Small intestine (tissue), 7 donors: ENCODE results near the gene CDC20B. TPM values are rescaled to one million over a fixed set of nuclear protein-coding genes. Genes with fewer than 3 reads are reported as not detected.

ENCODE experiments used
- DNase-seq, 2 donors: peaks; one replicate each; pipeline versions ENCODE4 v3.0.0 to v3.0.0-alpha.2; 2013
- FAIRE-seq: peaks from 2 replicates; lab custom pipeline; 2012; peaks lifted over from hg19 to GRCh38; lab: Jason Lieb, UNC
- H3K27ac ChIP-seq, 3 donors: one replicate each; pipeline ENCODE4 v1.5.1; 2013; ENCODE audit warnings: low read length in 2 of 3, mild to moderate bottlenecking in 2 of 3, control low read depth in 1 of 3, inconsistent platforms in 1 of 3, low read depth in 1 of 3, moderate library complexity in 1 of 3
- H3K27me3 ChIP-seq, 3 donors: one replicate each; pipeline ENCODE4 v1.6.1; 2013; ENCODE audit warnings: low read length in 3 of 3, inconsistent platforms in 1 of 3; ENCODE audit not compliant: control insufficient read depth in 3 of 3, insufficient read depth in 3 of 3
- H3K36me3 ChIP-seq, 3 donors: one replicate each; pipeline ENCODE4 v1.6.1; 2013; ENCODE audit warnings: low read length in 3 of 3, inconsistent platforms in 1 of 3, low read depth in 1 of 3, mild to moderate bottlenecking in 1 of 3, moderate library complexity in 1 of 3; ENCODE audit not compliant: control insufficient read depth in 3 of 3, insufficient read depth in 2 of 3
- H3K4me1 ChIP-seq, 3 donors: one replicate each; pipeline ENCODE4 v1.6.1; 2013; ENCODE audit warnings: low read length in 2 of 3, inconsistent platforms in 1 of 3, low read depth in 1 of 3, mild to moderate bottlenecking in 1 of 3, moderate library complexity in 1 of 3; ENCODE audit not compliant: control insufficient read depth in 3 of 3, insufficient read depth in 2 of 3
- H3K4me3 ChIP-seq, 3 donors: one replicate each; pipeline ENCODE4 v1.5.1; 2013; ENCODE audit warnings: low read length in 3 of 3, control low read depth in 1 of 3, inconsistent platforms in 1 of 3, low read depth in 1 of 3, mild to moderate bottlenecking in 1 of 3, moderate library complexity in 1 of 3
- H3K9me3 ChIP-seq, 2 donors: one replicate each; pipeline ENCODE4 v1.6.1; 2013; ENCODE audit warnings: low read depth in 1 of 2, low read length in 1 of 2; ENCODE audit not compliant: control insufficient read depth in 2 of 2, insufficient read depth in 1 of 2
- WGBS, 3 donors: extraction: QIAGEN DNeasy Blood & Tissue Kit; methylation state at CpG; one replicate each; pipeline ENCODE4 v1.1.7; 2013; 5-methylcytosine and 5-hydroxymethylcytosine counted together
- polyA plus RNA-seq, 4 donors: library from polyadenylated mRNA; stranded (reverse) in 3 of 4; unstranded in 1 of 4; fragments of 200-250 nt in 3 of 4; fragments of 120-200 nt in 1 of 4; gene quantifications; one replicate each; pipeline versions ENCODE4 v1.2.1 to v1.2.3, GENCODE V29; 2013
- donor health status: healthy with polysubstance abuse.
- donor health status: control.
- donor health status: control.
- donor health status: Bipolar disorder and iron deficiency.
- donor health status: healthy.

Gene CDC20B
- polyA plus RNA-seq, 4 donors, result 0.04 TPM; not detected in 3

GRCh38 chr5:55205001-55205400 is 32.0 kb upstream of the CDC20B start:
- peaks cover 0 to 8% (median 4%) of the 10 kb centered on the region in 3 donors for H3K27me3 ChIP-seq
- WGBS, 3 donors, result 53 to 72% (median 70%) methylated on average over 2 of the region's 2 CpGs
- DNase-seq (no peak), FAIRE-seq (no peak)
- H3K36me3 ChIP-seq, result no peaks in the 10 kb centered on the region
- no peaks in the 10 kb centered on the region for H3K4me1 ChIP-seq
- H3K27ac ChIP-seq, result no peak overlapping the region
- no peaks in the 10 kb centered on the region for H3K9me3 ChIP-seq
- no peak overlapping the region for H3K4me3 ChIP-seq

DNA sequence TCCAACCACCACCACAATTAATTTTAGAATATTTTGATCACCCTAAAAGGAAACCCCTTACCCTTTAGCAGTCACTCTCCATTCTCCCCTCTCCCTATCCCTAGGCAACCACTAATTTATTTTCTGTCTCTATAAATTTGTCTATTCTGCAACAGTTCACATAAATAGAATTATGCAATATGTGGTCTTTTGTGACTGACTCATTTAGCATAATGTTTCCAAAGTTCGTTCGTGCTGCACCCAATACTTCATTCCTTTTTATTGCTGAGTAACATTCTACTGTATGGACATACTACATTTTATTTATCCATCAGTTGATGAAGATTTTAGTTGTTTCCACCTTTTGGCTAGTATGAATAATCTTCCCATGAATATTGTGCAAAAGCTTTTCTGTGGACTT is 18.2 kb upstream of the CDC20B start:
- 59 to 82% (median 61%) methylated on average over 2 of the region's 2 CpGs for WGBS, 3 donors
- FAIRE-seq (no peak), DNase-seq (no peak)
- Histone ChIP-seq H3K4me1 (no peaks in the 10 kb centered on the region), H3K27ac (no peak overlapping the region), H3K36me3 (no peaks in the 10 kb centered on the region), H3K27me3 (peaks cover 0 to 27% (median 15%) of the 10 kb centered on the region in 3 donors), H3K4me3 (no peak overlapping the region), H3K9me3 (no peaks in the 10 kb centered on the region)

DNA sequence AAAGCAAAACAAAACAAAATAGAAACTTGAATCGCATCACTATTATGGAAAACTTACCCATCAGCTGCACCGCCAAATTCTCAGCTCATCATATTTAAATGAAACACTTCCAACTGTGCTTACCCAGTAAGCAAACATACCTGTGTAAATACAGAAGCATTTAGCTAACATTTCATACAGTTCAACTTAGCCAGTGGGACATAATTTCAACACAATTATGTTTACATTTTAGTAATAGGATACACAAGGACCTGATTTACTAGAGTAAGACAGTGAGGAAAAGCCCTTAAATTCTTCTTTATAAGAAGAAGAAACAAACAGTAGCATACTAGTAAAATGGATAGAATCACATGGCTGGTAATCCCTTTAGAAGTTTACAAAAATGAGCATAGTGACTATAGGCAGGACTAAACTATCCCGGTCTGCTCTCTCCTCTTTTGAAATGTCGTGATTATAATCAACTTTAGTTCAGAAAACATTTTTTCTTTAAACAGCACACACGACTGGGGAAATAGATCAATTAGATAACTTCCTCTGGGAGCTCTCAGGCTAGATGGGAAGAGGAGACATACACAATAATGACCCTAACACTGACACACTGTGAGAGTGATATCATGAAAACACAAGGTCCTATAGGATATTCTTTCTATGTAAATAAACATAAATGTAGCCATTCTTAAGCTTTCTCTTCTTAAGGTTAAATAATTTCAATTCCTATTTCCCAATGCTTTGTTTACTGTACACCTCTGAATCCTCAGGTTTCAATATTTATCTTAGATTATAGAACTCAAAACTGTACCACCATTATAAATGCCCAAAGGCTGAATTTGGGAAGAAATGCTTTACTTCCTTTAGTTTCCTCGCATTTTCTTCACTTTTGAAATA is 15.9 kb upstream of the CDC20B start:
- H3K9me3 ChIP-seq, result no peaks in the 10 kb centered on the region
- DNase-seq (no peak), FAIRE-seq (no peak)
- WGBS, 3 donors, result 58 to 62% (median 60%) methylated on average over 6 of the region's 6 CpGs
- H3K27ac ChIP-seq, result no peak overlapping the region
- H3K36me3 ChIP-seq, result no peaks in the 10 kb centered on the region
- no peak overlapping the region for H3K4me3 ChIP-seq
- H3K27me3 ChIP-seq, result peaks cover 0 to 31% (median 16%) of the 10 kb centered on the region in 3 donors
- no peaks in the 10 kb centered on the region for H3K4me1 ChIP-seq

- WGBS, 3 donors, result 20 to 43% (median 31%) methylated on average over 4 of the region's 4 CpGs
- no peak for FAIRE-seq
- H3K4me1 ChIP-seq, result no peaks in the 10 kb centered on the region
- no peak overlapping the region for H3K4me3 ChIP-seq
- H3K36me3 ChIP-seq, result no peaks in the 10 kb centered on the region
- no peaks in the 10 kb centered on the region for H3K9me3 ChIP-seq
- no peak overlapping the region for H3K27ac ChIP-seq
- peaks cover 0 to 28% (median 15%) of the 10 kb centered on the region in 3 donors for H3K27me3 ChIP-seq
- peak; percentile 49 to 50 for DNase-seq
These were observed 14.4 kb upstream of the CDC20B start for GRCh38 chr5:55187370-55187769.

DNA sequence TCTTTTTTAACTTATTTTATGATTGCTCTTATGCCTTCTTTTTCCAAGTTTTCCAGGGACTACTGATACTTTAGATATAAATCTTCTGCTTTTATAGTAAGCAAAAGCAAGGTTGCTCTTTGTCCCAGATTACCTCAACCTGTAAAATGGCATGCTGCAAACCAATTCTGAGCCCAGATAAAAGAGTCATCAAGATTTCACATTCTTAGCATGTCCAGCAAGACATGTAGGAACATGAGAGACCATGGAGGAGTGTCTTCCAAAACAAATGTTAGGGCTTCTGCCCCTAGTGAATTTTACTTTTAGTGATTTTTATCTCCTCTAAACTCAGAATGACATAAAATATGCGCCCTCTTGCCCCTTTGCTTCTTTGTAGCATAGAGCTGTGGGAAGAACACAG is 7.0 kb upstream of the CDC20B start:
- Histone ChIP-seq H3K27ac (no peak overlapping the region), H3K36me3 (no peaks in the 10 kb centered on the region), H3K27me3 (peaks cover 2 to 56% (median 20%) of the 10 kb centered on the region in 3 donors), H3K4me1 (peaks cover 0 to 12% (median 3%) of the 10 kb centered on the region in 3 donors), H3K4me3 (no peak overlapping the region), H3K9me3 (peaks cover 0 to 3% of the 10 kb centered on the region in 2 donors)
- DNase-seq (no peak), FAIRE-seq (no peak)
- WGBS, 3 donors, result 41 to 58% (median 53%) methylated on average over 1 of the region's 1 CpG

DNA sequence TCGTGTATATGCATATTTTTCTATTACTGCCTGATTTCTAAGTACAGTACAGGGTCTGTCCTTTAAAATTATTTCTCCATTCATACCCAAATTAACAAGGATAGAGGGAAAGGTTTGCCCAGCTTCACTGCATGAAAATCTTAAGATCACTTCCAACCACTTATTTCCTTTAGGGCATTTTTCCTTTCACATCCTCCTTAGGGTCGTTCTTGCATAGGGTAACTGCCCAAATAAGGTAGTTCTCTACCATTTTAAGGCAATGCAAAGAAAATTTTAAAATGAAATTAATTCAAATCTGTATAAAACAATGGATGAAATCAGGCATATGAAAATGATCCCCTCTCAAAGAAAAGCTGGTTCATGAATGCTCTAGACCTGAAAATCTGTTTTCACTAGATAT is 4.1 kb upstream of the CDC20B start:
- Histone ChIP-seq H3K27ac (no peak overlapping the region), H3K9me3 (peaks cover 0 to 3% of the 10 kb centered on the region in 2 donors), H3K4me3 (no peak overlapping the region), H3K27me3 (peaks cover 2 to 66% (median 21%) of the 10 kb centered on the region in 3 donors), H3K36me3 (no peaks in the 10 kb centered on the region), H3K4me1 (peaks cover 0 to 26% (median 7%) of the 10 kb centered on the region in 3 donors)
- FAIRE-seq (no peak), DNase-seq (no peak)
- WGBS, 3 donors, result 1 to 7% (median 3%) methylated on average over 2 of the region's 2 CpGs

GRCh38 chr5:55176176-55176818 is 3.3 kb upstream of the CDC20B start:
- FAIRE-seq, result no peak
- Histone ChIP-seq H3K36me3 (no peaks in the 10 kb centered on the region), H3K27me3 (peaks cover 0 to 69% (median 18%) of the 10 kb centered on the region in 3 donors), H3K4me1 (peaks cover 0 to 27% (median 7%) of the 10 kb centered on the region in 3 donors), H3K9me3 (peaks cover 0 to 3% of the 10 kb centered on the region in 2 donors), H3K4me3 (peak overlapping the region in 2 of 3 donors; percentile 9 to 27), H3K27ac (no peak overlapping the region)
- 2 to 4% (median 2%) methylated on average over 44 of the region's 44 CpGs for WGBS, 3 donors
- peak; percentile 64 to 85 for DNase-seq

GRCh38 chr5:55175781-55176175 is 2.8 kb upstream of the CDC20B start:
- 7 to 10% (median 9%) methylated on average over 7 of the region's 7 CpGs for WGBS, 3 donors
- Histone ChIP-seq H3K27ac (no peak overlapping the region), H3K9me3 (peaks cover 0 to 3% of the 10 kb centered on the region in 2 donors), H3K27me3 (peaks cover 0 to 69% (median 18%) of the 10 kb centered on the region in 3 donors), H3K36me3 (no peaks in the 10 kb centered on the region), H3K4me3 (peak overlapping the region in 1 of 3 donors; percentile 9), H3K4me1 (peaks cover 0 to 27% (median 7%) of the 10 kb centered on the region in 3 donors)
- DNase-seq (no peak), FAIRE-seq (no peak)
